SW 1271 (cell line): Measurements from ENCODE around the gene SMIM10L2A.
"Not testable (repeated sequence)": the region's sequence is repeated elsewhere in the genome, so short reads cannot be mapped to it uniquely, and the experiment has no call there.

ENCODE experiments used
- DNase-seq, 2 experiments: peaks; one replicate each; lab custom pipeline; 2025; lab: John Stamatoyannopoulos, UW

The SMIM10L2A gene

DNA sequence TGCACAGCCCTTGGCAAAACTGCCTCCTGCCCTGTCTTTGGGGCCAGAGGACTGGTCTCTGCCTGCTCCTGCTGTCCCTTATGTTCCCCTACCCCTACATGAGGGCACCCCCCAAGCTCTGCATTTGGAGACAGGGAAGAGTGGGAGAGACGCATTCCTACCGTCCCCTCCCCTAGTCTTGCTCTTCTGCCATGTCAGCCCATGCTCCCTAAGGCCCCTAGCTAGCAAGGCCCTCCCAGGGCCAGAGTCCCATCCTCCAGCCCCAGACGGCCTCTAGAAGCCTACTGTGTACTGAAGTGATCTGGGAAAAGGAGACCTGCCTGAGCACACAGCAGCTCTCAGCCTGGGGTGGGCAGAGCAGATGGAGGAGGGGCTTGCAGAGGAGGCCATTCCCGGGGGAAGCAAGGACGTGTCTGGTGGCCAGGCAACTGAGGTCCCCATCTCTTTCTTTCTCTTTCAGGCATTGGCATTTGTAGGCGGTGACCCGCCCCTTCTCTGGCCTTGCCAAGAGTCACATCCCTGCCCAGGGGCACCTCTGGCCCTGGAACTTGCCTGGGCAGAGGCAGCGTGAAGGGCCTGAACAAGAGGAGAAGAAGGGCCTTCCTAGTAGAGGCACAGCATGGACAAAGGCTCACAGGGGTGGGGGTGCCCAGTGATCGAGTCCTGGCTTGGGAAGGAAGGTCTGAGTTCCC is 1.6 kb downstream of the SMIM10L2A start:
- DNase-seq = not testable (repeated sequence)

DNA sequence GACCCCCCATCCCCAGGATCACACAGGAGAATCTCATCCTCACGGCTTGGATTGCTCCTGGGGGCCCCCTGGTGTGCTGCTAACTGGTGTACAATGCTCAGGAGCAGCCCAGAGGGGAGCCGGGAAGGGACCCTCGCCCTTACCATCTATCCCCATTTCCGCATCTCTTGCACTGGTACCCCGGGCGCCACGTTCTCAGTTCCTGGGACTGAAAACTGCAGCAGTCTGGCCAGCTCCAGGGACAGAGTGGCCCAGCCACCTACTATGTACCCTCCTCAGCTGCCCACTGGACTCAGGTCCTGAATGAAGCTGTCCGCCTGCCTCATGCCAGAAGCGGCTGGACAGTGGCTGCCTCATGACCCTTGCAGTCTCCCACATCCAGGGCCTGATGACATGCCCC is 2.7 kb downstream of the SMIM10L2A start:
- DNase-seq = no peak

DNA sequence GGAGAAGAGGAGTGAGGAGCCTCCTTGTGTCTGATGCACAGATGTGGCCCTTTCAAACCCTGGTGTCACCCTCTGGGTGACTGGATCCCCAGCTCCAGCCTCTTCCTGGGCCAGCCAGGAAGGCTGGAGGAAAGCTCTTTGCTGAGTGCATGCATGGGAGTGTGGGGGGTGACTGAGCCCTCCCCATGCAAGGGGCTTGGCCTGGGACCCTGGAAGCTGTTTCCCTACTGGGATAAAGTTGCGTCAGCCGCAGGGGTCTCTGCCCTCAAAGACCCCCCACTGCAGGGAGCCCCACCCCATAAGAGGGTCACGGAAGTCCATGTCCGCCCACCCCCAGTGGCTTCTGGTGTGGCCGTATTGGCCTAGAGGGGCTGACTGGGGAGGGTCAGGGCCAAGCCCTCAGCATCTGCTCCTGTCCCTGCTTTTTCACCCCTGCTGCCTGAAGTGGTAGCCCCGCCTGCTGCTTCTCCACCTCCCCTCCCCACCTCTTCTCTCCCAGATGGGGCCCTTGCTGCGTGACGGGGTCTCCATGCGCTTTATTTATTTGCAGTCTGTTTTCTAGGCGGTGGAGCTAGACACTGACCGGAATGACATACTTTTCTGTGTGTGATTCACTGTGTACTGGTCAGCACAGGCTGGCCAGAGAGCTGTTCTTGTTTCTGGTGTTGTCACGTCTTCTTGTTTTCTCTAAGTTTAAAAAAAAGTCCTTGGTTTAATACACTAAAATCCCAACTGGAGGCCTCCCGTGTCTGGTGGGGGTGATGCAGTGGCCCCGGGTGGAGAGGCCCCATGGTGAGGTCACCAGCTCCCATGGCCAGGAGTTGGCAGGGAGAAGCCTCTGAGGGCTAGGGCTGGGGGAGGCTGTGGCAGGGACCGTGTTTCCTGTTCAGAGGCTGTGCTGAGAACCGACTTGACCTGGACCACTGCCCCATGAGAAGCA is 3.6 kb downstream of the SMIM10L2A start:
- DNase-seq = no peak

DNA sequence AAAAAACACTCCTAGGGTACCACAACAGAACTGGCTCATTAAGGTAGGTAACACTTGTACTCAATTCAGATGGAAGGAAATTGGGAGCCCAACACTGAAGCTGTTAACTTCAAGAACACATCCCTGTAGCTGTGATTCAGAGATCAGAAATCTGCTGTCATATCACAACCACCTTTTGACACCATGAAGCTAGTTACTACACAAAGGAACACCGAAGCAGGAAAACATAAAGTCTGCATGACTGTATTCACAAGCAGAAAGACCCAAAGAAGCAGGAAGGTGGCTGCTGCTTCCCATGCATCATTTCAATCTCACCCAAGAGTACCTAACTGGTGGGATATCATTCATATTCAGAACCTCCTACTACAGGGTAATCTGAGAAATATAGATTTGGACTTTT is 7.7 kb downstream of the SMIM10L2A start:
- no peak for DNase-seq

DNA sequence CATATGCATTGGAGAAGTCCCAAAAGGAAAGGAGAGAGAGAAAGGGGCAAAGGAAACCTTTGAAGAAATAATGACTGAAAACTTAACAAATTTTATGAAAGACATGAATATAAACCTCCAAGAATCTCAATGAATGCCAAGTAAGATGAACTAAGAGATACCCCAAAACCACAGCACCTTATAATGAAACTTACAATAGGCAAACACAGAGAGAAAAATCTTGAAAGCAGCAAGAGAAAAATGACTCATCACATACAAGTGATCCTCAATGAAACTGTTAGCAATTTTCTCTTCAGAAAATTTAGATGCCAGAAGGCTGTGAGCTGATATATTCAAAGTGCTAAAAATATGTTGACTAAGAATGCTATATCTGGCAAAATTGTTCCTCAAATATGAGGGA is 10.1 kb downstream of the SMIM10L2A start:
- no peak for DNase-seq

DNA sequence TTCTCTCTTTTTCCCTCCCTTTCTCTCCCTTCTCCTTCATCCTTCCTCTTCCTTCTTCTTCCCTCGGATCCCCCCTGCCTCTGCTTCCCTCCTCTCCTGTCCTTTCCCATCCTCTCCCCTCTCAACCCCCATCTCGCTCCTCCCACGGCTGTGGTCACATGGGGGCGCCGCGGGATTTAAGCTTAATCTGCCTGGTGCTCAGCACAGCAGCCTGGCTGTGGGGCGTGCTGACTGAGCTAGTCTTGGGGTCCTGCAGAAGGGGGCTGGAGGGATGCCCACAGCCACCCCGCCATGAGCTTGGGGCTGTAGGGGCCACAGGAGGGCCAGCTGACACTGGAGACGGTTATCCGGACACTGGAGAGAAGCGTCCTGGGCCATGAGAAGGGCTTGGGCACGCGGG is 10.7 kb downstream of the SMIM10L2A start:
- DNase-seq = no peak

DNA sequence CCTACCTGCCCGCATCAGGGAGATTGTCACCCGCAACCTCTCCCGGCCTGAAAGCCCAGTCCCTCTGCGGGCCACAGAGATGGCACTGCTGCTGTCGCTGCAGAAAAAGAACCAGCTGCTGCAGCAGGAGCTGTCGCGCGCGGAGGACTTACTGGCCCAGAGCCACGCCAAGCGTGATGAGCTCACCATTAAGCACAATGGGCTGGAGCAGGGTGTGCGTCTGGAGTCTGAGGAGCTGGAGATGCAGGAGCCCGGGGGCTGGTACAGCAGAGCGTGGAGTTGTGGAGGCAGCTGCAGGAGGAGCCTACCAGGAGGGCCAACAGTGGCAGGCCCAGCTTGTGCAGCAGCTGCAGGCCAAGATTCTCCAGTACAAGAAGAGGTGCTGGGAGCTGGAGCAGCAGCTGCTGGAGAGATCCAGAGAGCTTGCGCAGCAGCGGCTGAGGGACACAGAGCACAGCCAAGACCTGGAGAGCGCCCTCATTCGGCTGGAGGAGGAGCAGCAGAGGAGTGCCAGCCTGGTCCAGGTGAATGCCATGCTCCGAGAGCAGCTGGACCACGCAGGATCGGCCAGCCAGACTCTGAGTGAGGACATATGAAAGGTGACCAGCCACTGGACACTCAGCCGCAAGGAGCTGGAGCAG is 11.3 kb downstream of the SMIM10L2A start:
- DNase-seq = no peak

DNA sequence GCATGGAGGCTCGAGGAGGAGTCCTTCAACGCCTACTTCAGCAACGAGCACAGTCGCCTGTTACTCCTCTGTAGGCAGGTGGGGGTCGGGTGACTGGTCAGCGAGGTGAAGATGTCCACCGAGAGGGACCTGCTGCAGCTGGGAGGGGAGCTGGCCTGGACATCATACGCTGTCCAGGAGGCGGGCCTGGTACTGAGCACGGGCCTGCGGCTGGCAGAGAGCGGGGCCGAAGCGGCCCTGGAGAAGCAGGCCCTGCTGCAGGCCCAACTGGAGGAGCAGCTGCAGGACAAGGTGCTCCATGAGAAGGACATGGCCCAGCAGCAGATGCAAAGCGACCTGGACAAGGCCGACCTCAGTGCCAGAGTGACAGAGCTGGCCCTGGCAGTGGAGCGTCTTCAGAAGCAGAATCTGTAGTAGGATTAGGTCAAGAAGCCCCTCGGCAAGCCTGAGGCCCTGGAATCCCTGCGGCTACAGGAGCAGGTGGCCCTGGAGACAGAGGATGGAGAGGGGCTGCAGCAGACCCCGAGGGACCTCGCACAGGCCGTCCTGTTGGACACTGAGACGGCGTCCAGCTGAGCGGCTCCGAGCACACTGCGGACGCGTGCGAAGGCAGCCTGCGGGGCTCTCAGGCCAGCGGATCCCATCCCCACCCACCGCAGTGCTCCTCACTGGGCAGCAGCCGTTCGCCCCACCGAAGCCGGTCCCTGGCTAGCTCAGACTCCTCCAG is 11.9 kb downstream of the SMIM10L2A start:
- no peak for DNase-seq

DNA sequence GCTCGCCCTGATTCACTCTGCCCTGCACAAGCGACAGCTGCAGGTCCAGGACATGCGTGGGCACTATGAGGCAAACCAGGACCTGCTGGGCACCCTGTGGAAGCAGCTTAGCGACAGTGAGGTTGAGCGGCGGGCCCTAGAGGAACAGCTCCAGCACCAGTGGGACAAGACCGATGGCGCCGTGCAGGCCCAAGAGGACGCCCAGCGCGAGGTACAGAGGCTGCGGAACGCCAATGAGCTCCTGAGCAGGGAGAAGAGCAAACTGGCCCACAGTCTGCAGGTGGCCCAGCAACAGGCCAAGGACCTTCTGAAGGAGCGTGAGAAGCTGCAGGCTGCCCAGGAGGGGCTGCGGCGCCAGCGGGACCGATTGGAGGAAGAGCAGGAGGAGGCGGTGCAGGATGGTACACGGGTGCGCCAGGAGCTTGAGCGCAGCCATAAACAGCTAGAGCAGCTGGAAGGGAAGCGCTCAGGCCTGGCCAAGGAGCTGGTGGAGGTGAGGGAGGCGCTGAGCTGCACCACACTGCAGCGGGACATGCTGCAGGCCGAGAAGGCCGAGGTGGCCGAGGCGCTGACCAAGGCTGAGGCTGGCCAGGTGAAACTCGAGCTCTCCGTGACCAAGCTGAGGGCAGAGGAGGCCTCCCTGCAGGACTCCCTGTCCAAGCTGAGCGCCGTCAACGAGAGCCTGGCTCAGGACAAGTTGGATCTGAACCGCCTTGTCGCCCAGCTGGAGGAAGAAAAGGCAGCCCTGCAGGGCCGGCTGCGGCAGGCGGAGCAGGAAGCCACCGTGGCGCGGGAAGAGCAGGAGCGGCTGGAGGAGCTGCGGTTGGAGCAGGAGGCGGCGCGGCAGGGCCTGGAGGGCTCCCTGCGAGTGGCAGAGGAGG is 12.8 kb downstream of the SMIM10L2A start:
- DNase-seq = no peak

DNA sequence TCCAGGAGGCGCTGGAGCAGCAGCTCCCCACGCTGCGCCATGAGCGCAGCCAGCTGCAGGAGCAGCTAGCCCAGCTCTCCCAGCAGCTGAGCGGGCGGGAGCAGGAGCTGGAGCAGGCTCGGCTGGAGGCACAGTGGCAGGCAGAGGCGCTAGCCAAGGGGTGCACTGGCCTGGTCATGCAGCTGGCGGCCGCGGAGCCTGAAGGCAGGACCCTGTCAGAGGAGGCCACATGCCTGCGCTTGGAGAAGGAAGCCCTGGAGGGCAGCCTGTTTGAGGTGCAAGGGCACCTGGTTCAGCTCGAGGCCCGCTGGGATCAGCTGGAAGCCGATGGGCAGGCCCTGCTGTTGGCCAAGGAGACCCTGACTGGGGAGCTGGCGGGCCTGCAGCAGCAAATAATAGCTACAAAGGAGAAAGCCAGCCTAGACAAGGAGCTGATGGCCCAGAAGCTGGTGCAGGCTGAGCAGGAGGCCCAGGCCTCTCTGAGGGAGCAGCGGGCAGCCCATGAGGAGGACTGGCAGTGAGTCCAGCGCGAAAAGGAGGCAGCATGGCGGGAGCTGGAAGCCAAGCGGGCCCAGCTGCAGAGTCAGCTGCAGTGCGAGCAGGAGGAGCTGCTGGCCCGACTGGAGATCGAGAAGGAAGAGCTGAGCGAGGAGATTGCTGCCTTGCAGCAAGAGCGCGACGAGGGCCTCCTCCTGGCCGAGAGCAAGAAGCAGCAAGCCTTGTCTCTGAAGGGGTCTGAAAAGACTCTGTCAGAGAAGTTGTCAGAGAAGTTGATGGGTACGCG is 13.6 kb downstream of the SMIM10L2A start:
- DNase-seq = no peak

DNA sequence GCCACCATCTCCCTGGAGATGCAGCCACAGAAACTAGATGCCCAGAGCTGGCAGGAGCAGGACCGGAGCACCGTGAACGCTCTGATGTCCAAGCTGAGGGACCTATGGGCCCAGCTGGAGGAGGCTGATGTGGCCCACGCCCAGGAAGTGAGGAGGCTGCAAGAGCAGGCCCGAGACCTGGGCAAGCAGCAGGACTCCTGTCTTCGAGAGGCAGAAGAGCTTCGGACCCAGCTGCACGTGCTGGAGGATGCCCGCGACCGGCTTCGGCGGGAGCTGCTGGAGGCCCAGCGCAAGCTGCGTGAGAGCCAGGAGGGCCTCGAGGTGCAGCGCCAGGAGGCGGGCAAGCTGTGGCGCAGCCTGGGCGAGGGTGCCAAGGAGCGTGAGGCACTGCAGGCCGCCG is 14.2 kb downstream of the SMIM10L2A start:
- DNase-seq = no peak

DNA sequence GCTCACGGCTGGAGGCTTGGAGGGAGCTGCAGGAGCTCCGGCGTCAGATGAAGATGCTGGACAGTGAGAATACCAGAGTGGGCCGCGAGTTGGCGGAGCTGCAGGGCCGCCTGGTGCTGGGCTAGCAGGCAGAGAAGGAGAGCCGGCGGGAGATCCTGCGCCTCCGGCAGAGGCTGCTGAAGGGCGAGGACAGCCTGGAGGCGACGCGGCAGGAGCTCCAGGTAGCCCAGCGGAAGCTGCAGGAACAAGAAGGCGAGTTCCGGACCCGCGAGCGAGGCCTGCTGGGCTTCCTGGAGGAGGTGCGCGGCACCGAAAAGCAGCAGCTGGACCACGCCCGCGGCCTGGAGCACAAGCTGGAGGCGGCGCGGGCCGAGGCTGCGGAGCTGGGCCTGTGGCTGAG is 14.7 kb downstream of the SMIM10L2A start:
- no peak for DNase-seq

DNA sequence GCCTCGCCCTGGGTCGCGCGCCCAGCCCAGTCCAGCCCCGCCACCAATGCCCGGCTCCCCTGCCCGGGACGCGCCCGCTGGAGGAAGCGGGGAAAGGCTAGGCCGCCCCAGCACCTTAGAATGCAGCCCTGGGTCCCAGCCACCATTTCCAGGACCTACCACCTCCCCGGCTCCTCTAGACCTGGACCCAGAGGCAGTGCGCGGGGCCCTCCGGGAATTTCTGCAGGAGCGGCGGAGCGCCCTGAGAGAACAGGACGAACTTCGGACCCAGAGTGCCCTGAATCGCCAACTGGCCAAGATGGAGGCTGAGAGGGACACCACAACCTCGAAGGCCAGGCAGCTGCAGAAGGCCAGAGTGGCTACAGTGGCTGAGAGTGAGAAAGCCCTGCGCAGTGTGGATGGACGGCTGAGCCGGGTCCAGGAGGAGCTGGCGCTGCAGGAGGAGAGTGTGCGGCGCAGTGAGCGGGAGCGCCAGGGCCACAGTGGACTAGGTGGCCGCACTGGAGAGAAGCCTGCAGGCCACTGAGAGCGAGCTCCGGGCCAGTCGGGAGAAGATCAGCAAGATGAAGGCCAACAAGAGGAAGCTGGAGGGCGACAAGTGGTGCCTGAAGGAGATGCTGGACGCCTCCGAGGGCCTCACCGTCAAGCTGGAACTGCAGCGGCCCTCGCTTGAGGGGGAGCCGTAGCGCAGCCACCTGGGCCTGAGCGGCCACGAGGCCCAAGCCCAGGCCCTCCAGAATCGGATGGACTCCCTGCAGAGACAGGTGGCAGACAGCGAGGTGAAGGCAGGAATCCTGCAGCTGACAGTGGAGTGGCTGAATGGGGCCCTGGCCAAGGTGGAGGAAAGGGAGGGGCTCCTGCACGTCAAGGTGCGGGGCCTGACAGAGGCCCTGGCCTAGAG is 15.5 kb downstream of the SMIM10L2A start:
- no peak for DNase-seq

DNA sequence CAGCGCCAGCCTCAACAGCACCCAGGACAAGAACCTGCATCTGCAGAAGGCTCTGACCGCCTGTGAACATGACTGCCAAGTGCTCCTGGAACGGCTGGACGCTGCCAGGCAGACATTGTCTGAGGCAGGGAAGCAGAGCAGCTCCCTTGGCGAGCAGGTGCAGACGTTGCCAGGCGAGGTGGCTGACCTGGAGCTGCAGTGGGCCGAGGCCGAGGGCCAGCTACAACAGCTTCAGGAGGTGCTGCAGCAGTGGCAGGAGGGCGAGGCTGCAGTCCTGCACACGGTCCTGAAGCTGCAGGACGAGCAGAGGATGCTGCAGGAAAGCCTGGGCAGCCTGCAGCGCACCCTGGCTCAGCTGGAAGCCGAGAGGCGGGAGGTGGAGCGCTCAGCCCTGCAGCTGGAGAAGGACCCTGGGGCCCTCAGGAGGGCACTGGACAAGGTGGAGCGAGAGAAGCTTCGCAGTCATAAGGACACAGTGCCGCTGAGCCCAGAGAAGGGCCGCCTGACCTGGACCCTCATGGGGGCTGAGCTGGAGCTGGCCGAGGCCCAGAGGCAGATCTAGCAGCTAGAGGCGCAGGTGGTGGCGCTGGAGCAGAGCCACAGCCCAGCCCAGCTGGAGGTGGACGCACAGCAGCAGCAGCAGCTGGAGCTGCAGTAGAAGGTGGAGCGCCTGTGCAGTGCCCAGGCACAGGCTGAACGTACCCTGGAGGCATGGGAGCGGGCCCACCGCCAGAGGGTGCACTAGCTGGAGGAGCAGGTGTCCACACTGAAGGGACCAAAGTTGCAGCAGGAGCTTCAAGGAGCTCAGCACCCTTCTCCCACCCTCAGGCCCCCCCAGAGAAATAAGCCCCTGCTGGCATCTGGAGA is 16.4 kb downstream of the SMIM10L2A start:
- no peak for DNase-seq

DNA sequence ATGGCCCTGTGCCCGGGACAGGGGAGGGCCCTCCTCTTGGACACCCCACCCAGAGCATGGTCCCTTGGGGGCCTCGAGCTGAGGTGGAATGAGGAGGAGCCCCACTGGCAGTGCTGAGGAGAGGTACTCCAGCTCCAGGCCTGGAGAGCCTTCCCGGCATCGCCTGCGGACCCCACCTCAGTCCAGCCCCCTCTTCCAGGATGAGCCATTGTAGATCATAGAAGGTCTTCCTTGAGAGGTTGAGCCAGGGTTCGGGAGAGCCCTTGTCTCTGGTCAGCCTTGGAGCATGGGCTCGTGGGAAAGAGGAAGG is 16.9 kb downstream of the SMIM10L2A start:
- no peak for DNase-seq

DNA sequence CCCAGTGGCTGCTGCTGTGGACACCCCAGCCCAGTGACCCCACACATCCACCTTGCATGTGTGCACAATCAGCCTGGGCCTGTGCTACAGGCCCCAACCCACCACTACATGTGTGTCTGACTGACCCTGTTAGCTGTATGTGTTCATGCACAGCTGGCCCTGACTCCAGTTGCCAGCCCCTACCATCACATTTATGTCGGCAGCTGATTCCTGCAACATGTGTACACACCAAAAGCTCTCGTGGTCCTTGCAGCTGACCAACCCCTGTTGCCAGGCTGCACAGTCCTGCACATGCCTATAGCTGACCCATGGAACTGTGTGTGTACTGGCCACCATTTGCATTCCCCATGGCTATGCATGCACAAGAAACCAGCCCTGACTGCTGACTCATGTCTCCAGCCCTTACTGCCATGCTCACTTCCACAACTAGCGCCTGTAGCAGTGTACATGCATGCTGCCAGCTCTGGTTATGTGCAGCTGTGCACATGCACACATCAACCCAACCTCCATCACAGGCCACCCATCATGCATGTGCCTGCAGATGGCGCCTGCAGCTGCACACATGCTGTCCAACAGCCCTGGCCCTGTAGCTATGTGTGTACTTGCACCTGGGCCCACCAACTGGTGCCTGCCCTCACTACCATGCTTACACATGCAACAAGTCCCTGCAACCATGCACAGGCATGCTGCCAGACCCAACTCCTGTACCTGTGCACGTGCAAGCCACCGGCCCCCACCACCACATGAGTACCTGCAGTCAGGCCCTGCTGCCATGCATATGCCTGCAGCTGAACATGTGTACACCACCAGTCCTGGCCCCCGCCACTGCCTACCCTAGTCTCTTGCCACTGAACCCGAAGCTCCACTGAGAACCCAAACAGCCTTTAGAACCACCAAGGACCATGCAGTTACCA is 28.1 kb downstream of the SMIM10L2A start:
- no peak for DNase-seq

DNA sequence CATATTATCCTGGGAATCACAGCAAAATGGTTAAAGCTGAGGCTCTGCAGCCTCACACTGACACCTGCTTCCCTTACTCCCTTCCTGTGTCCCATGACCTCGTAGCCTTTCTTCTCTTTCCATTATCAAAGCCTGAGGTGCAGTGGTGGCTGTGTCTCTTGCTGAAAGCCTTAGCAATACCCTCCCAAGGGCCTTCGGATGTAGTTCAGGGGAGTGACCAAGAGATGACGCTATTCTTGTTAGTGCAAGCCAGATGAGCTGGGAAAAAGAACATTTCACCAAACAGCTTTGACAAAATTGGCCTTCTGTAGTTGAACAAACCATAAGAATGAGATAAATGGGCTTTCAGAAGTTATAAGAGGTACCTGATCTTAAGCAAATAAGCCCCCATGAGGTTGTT is 31.6 kb downstream of the SMIM10L2A start:
- DNase-seq = no peak
